Esophagus squamous epithelium (tissue), 4 donors: ENCODE results near the gene CTNNA2.

Source experiments
- CTCF ChIP-seq, 6 experiments: fragments of 450-650 bp in 4 of 6; fragments of 200-600 bp in 2 of 6; sonication (generic) in 2 of 6; IDR thresholded peaks; one replicate each; pipeline ENCODE4 v1.5.1; 2016 to 2019; ENCODE audit warnings: antibody characterized with exemption in 6 of 6, mild to moderate bottlenecking in 4 of 6, moderate library complexity in 4 of 6
- POLR2A ChIP-seq, 4 donors: fragments of 450-650 bp; IDR thresholded peaks; one replicate each; pipeline ENCODE4 v1.6.1; 2017; ENCODE audit warnings: antibody characterized with exemption in 4 of 4, mild to moderate bottlenecking in 4 of 4, moderate library complexity in 3 of 4

DNA sequence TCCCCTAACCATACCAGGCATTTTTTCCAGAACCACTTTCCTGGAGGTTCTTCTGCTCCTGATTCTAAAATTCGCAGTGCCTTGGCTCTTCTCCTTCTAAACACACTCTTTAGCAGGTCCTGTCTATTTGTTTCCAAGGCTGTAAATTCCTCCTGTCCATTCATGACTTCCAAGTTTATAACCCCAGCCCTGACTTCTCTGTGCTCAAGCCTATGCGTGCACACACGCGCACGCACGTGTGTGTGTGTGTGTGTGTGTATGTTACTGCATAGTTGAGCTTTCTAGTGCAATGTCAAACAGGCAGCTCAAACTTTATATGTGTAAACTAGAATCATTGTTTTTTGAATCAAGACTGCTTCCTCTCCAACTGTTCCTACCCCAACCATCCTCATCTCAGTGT is 454.0 kb downstream of the CTNNA2 start:
- TF ChIP-seq POLR2A (IDR thresholded peaks at IDR 0.05) (no peak), CTCF (IDR thresholded peaks at IDR 0.05) (no peak)
